H9 (cell line): ENCODE results near the gene CLBA1. TPM values are rescaled to one million over a fixed set of nuclear protein-coding genes. Genes with fewer than 3 reads are reported as not detected.

ENCODE experiments used
- DNase-seq: peaks from one replicate; pipeline ENCODE4 v3.0.0-alpha.2; 2017
- H2AFZ ChIP-seq: one replicate; pipeline ENCODE4 v1.6.1; 2013; ENCODE audit warnings: mild to moderate bottlenecking, low read length, control low read depth, moderate library complexity
- H2AK5ac ChIP-seq: 2 replicates; pipeline ENCODE4 v1.6.1; 2013; ENCODE audit warnings: low read length, control low read depth, mixed read lengths; ENCODE audit not compliant: insufficient read length
- H2BK120ac ChIP-seq: one replicate; pipeline ENCODE4 v1.6.1; 2013; ENCODE audit warnings: low read depth, mild to moderate bottlenecking, low read length, control low read depth, inconsistent platforms; ENCODE audit not compliant: poor library complexity, severe bottlenecking
- H2BK12ac ChIP-seq: 2 replicates; pipeline ENCODE4 v1.6.1; 2013; ENCODE audit warnings: low read length, control low read depth, mixed read lengths, low read depth; ENCODE audit not compliant: insufficient read length
- H2BK15ac ChIP-seq: 2 replicates; pipeline ENCODE4 v1.6.1; 2013; ENCODE audit warnings: low read depth, low read length, control low read depth
- H2BK20ac ChIP-seq: one replicate; pipeline ENCODE4 v1.6.1; 2013; ENCODE audit warnings: low read depth, mild to moderate bottlenecking, low read length, control low read depth, inconsistent platforms; ENCODE audit not compliant: poor library complexity, severe bottlenecking
- H2BK5ac ChIP-seq: 2 replicates; pipeline ENCODE4 v1.6.1; 2013; ENCODE audit warnings: low read length, control low read depth, mixed read lengths; ENCODE audit not compliant: insufficient read length
- H3K14ac ChIP-seq: 2 replicates; pipeline ENCODE4 v1.6.1; 2013; ENCODE audit warnings: low read length, control low read depth; ENCODE audit not compliant: insufficient read depth
- H3K18ac ChIP-seq: 2 replicates; pipeline ENCODE4 v1.6.1; 2013; ENCODE audit warnings: low read depth, mild to moderate bottlenecking, mixed read lengths, low read length, control low read depth; ENCODE audit not compliant: insufficient read length
- H3K23ac ChIP-seq: 2 replicates; pipeline ENCODE4 v1.6.1; 2013; ENCODE audit warnings: low read length, control low read depth, mixed read lengths, low read depth; ENCODE audit not compliant: insufficient read length
- H3K23me2 ChIP-seq: 2 replicates; pipeline ENCODE4 v1.6.1; 2013; ENCODE audit warnings: low read depth, mild to moderate bottlenecking, mixed read lengths, low read length, control low read depth; ENCODE audit not compliant: insufficient read length, poor library complexity, severe bottlenecking
- H3K27ac ChIP-seq: 2 replicates; pipeline ENCODE4 v1.5.1; 2013; ENCODE audit warnings: low read length, control low read depth, mixed read lengths, low read depth; ENCODE audit not compliant: insufficient read length
- H3K27me3 ChIP-seq: 2 replicates; pipeline ENCODE4 v1.6.1; 2013; ENCODE audit warnings: low read length, control low read depth, inconsistent platforms; ENCODE audit not compliant: insufficient read depth
- H3K4ac ChIP-seq: 2 replicates; pipeline ENCODE4 v1.6.1; 2013; ENCODE audit warnings: low read depth, mild to moderate bottlenecking, control low read depth, inconsistent platforms, low read length, moderate library complexity
- H3K4me1 ChIP-seq: 2 replicates; pipeline ENCODE4 v1.6.1; 2013; ENCODE audit warnings: low read length, control low read depth, inconsistent platforms; ENCODE audit not compliant: insufficient read depth
- H3K4me2 ChIP-seq: 2 replicates; pipeline ENCODE4 v1.6.1; 2013; ENCODE audit warnings: low read length, control low read depth, mixed read lengths; ENCODE audit not compliant: insufficient read length, insufficient read depth
- H3K56ac ChIP-seq: 2 replicates; pipeline ENCODE4 v1.6.1; 2013; ENCODE audit warnings: low read depth, mild to moderate bottlenecking, mixed read lengths, low read length, control low read depth; ENCODE audit not compliant: insufficient read length
- H3K79me1 ChIP-seq: 2 replicates; pipeline ENCODE4 v1.6.1; 2013; ENCODE audit warnings: low read depth, mild to moderate bottlenecking, moderate library complexity, low read length, control low read depth, inconsistent platforms; ENCODE audit not compliant: insufficient read depth, poor library complexity, severe bottlenecking
- H3K79me2 ChIP-seq: 2 replicates; pipeline ENCODE4 v1.6.1; 2013; ENCODE audit warnings: low read length, control low read depth, inconsistent platforms; ENCODE audit not compliant: insufficient read depth
- H3K9ac ChIP-seq: 2 replicates; pipeline ENCODE4 v1.6.1; 2013; ENCODE audit warnings: low read length, control low read depth, mixed read lengths; ENCODE audit not compliant: insufficient read length; ENCODE audit errors: extremely low read depth
- H3K9me3 ChIP-seq: one replicate; pipeline ENCODE4 v1.6.1; 2013; ENCODE audit warnings: low read depth, low read length, inconsistent platforms; ENCODE audit not compliant: control insufficient read depth
- H3T11ph ChIP-seq: one replicate; pipeline ENCODE4 v1.6.1; 2013; ENCODE audit warnings: mild to moderate bottlenecking, low read length, control low read depth, inconsistent platforms
- H4K20me1 ChIP-seq: one replicate; pipeline ENCODE4 v1.6.1; 2013; ENCODE audit not compliant: control insufficient read depth, insufficient read length, insufficient read depth
- H4K5ac ChIP-seq: 2 replicates; pipeline ENCODE4 v1.6.1; 2013; ENCODE audit warnings: low read depth, mild to moderate bottlenecking, mixed read lengths, low read length, control low read depth; ENCODE audit not compliant: insufficient read length
- H4K8ac ChIP-seq: replicated peaks from 2 replicates; pipeline ENCODE4 v1.6.1; 2013; ENCODE audit warnings: low read length, control low read depth, mixed read lengths, low read depth; ENCODE audit not compliant: insufficient read length
- H4K91ac ChIP-seq: 2 replicates; pipeline ENCODE4 v1.6.1; 2013; ENCODE audit warnings: low read depth, mild to moderate bottlenecking, moderate library complexity, mixed read lengths, low read length, control low read depth; ENCODE audit not compliant: insufficient read length
- H3K27ac Mint-ChIP-seq, 3 experiments: 2 replicates in 2 of 3; 3 replicates in 1 of 3; pipeline ENCODE4 v1.8.0; 2020 to 2021; ENCODE audit warnings: mixed read lengths in 3 of 3, mild to moderate bottlenecking in 1 of 3, moderate library complexity in 1 of 3
- H3K27me3 Mint-ChIP-seq: 2 replicates; pipeline ENCODE4 v1.8.0; 2021; ENCODE audit warnings: low read depth, mild to moderate bottlenecking, moderate library complexity, mixed read lengths
- H3K36me3 Mint-ChIP-seq, 3 experiments: 2 replicates in 2 of 3; 3 replicates in 1 of 3; pipeline ENCODE4 v1.8.0; 2020 to 2021; ENCODE audit warnings: low read depth in 3 of 3, mixed read lengths in 3 of 3; ENCODE audit not compliant: insufficient read depth in 1 of 3
- H3K4me1 Mint-ChIP-seq, 2 experiments: 2 replicates each; pipeline ENCODE4 v1.8.0; 2020; ENCODE audit warnings: mixed read lengths in 2 of 2
- H3K4me3 Mint-ChIP-seq, 2 experiments: 2 replicates in 1 of 2; 3 replicates in 1 of 2; pipeline ENCODE4 v1.8.0; 2020 to 2021; ENCODE audit warnings: mild to moderate bottlenecking in 2 of 2, mixed read lengths in 2 of 2, moderate library complexity in 1 of 2
- H3K9me3 Mint-ChIP-seq, 2 experiments: 2 replicates in 1 of 2; 3 replicates in 1 of 2; pipeline ENCODE4 v1.8.0; 2020; ENCODE audit warnings: mild to moderate bottlenecking in 2 of 2, mixed read lengths in 2 of 2, moderate library complexity in 1 of 2
- CTCF ChIP-seq: fragments of 200-600 bp; sonication (generic); conservative IDR thresholded peaks from 3 replicates; pipeline ENCODE4 v1.8.0; 2021; ENCODE audit warnings: antibody characterized with exemption, mild to moderate bottlenecking
- WGBS: extraction: QIAGEN DNeasy Blood & Tissue Kit; methylation state at CpG from one replicate; pipeline ENCODE4 v1.1.7; 2013; ENCODE audit warnings: missing lambda C conversion rate, low lambda C conversion rate, mixed read lengths; ENCODE audit not compliant: insufficient read length; ENCODE audit errors: extremely low coverage; 5-methylcytosine and 5-hydroxymethylcytosine counted together
- total RNA-seq: library from RNA; stranded (reverse); gene quantifications from 2 replicates; pipeline ENCODE4 v1.2.1, GENCODE V29; 2021

CLBA1 gene
- total RNA-seq, 1 experiment from 2014 or later = 2.4 TPM

- Mint-ChIP-seq H3K27me3 (peaks cover 7% of the 10 kb centered on the region), H3K27ac (no peak overlapping the region), H3K9me3 (peaks cover 0 to 5% of the 10 kb centered on the region in 2 experiments; a peak in 2 of 5 replicates), H3K4me3 (peak overlapping the region; percentile 81 to 94), H3K4me1 (peaks cover 37 to 43% of the 10 kb centered on the region in 2 experiments), H3K36me3 (peaks cover 5 to 14% (median 10%) of the 10 kb centered on the region in 3 experiments; a peak in 6 of 7 replicates)
- Histone ChIP-seq H3K18ac (no peak overlapping the region), H4K91ac (no peak overlapping the region), H3K79me2 (peaks cover 27% of the 10 kb centered on the region), H2AFZ (no peak overlapping the region), H4K20me1 (no peaks in the 10 kb centered on the region), H3K23ac (no peak overlapping the region), H4K8ac (no peak overlapping the region), H3K27ac (no peak overlapping the region), H2BK120ac (no peak overlapping the region), H2BK12ac (no peak overlapping the region), H3T11ph (no peak overlapping the region), H2BK5ac (no peak overlapping the region), H4K5ac (no peak overlapping the region), H3K23me2 (peaks cover 13% of the 10 kb centered on the region), H2AK5ac (no peak overlapping the region), H2BK15ac (no peak overlapping the region), H3K4me2 (peak overlapping the region; percentile 83), H3K4me1 (peaks cover 5% of the 10 kb centered on the region; the same call in 1 of the 2 replicates), H3K4ac (no peak overlapping the region), H3K56ac (no peak overlapping the region), H3K9me3 (no peaks in the 10 kb centered on the region), H3K79me1 (peaks cover 9% of the 10 kb centered on the region), H3K14ac (no peak overlapping the region), H3K27me3 (no peaks in the 10 kb centered on the region), H3K9ac (peak overlapping the region; percentile 44), H2BK20ac (no peak overlapping the region)
- no peak for DNase-seq
- TF ChIP-seq CTCF = no peak
- no CpG with 5 or more reads among the region's 2 CpGs for WGBS
Measured at GRCh38 chr14:105022276-105022670, 36.7 kb downstream of the CLBA1 start.
